ENCODE measurements around the gene EXO5.
"Not testable (repeated sequence)": the region's sequence is repeated elsewhere in the genome, so short reads cannot be mapped to it uniquely, and the experiment has no call there.

Gene EXO5

DNA sequence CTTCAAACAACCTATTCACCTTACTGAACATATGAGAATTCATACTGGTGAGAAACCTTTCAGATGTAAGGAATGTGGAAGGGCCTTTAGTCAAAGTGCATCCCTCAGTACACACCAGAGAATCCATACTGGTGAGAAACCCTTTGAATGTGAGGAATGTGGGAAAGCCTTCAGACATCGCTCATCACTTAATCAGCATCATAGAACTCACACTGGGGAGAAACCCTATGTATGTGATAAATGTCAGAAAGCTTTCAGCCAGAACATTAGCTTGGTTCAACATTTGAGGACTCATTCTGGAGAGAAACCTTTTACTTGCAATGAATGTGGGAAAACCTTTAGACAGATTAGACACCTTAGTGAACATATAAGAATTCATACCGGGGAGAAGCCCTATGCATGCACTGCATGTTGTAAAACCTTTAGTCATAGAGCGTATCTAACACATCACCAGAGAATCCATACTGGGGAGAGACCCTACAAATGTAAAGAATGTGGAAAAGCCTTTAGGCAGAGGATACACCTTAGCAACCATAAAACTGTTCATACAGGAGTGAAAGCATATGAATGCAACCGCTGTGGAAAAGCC lies 13.2 kb upstream of the EXO5 start:
- no peaks in the 10 kb centered on the region for H3K4me1 ChIP-seq (ENCODE audit: control insufficient read depth, insufficient read depth, low read depth, low read length)
- H3K36me3 ChIP-seq (ENCODE audit: control insufficient read depth in 1 of 2, insufficient read depth in 2 of 2, low read depth in 1 of 2, low read length in 2 of 2), result peaks cover 12 to 69% of the 10 kb centered on the region in 2 experiments
- H3K27ac ChIP-seq (ENCODE audit: low read length, poor library complexity, severe bottlenecking), result no peak overlapping the region
- H2BK120ac ChIP-seq (ENCODE audit: low read depth, low read length), result no peak overlapping the region
- H3K14ac ChIP-seq (ENCODE audit: low read length in 2 of 2), result no peak overlapping the region
- peaks cover 85% of the 10 kb centered on the region for H3K9me3 ChIP-seq (ENCODE audit: control insufficient read depth, low read length)
- no peak overlapping the region for H4K8ac ChIP-seq (ENCODE audit: low read length)
- H3K79me1 ChIP-seq (replicated peaks; ENCODE audit: low read length, poor library complexity, severe bottlenecking), result peaks cover 12% of the 10 kb centered on the region
- DNase-seq, result peak; percentile 11
- no peak overlapping the region for H2BK12ac ChIP-seq (ENCODE audit: low read length in 2 of 2)
- H2AFZ ChIP-seq (ENCODE audit: low read depth, low read length), result no peak overlapping the region
- peak overlapping the region in 1 of 2 experiments; percentile 25 for H3K4me3 ChIP-seq (ENCODE audit: insufficient read depth in 1 of 2, low read depth in 1 of 2, low read length in 2 of 2)
- WGBS, result 94% methylated on average over 3 of the region's 4 CpGs
- H2BK15ac ChIP-seq (ENCODE audit: low read depth, poor library complexity, severe bottlenecking), result no peak overlapping the region
- no peak overlapping the region for H4K91ac ChIP-seq (ENCODE audit: low read length)
- no peak overlapping the region for H3K23ac ChIP-seq (ENCODE audit: low read length in 2 of 2)
- no peaks in the 10 kb centered on the region for H3K27me3 ChIP-seq (ENCODE audit: control insufficient read depth in 1 of 2, insufficient read depth in 1 of 2, low read length in 2 of 2)
- no peak overlapping the region for H3K18ac ChIP-seq (ENCODE audit: low read depth in 1 of 2, low read length in 2 of 2)
- no peak overlapping the region for H2AK5ac ChIP-seq (ENCODE audit: low read length, severe bottlenecking)
- H3K9ac ChIP-seq (ENCODE audit: low read length), result no peak overlapping the region
- no peak overlapping the region for H2BK5ac ChIP-seq (ENCODE audit: low read depth, low read length, poor library complexity, severe bottlenecking)
- H3K4ac ChIP-seq (ENCODE audit: low read depth in 1 of 2, low read length in 2 of 2), result no peak overlapping the region
- no peak overlapping the region for H3K4me2 ChIP-seq (ENCODE audit: low read length, poor library complexity, severe bottlenecking)

DNA sequence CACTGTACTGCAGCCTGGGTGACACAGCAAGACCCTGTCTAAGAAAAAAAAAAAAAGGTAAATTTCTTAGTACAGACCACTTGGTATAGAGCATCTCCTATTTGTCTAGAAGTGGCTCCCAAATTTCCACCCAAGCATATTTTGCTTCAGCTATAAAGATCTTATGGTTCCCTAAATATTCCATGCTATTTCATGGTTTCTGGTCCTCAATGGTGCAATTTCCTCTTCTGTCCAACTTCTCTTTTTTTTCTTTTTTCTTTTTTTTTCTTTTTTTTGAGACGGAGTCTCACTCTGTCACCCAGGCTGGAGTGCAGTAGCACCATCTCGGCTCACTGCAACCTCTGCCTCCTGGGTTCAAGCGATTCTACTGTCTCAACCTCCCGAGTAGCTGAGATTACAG lies 5.9 kb upstream of the EXO5 start:
- H2BK5ac ChIP-seq (ENCODE audit: low read depth, low read length, poor library complexity, severe bottlenecking); H3K27me3 ChIP-seq (ENCODE audit: control insufficient read depth in 1 of 2, insufficient read depth in 1 of 2, low read length in 2 of 2); H4K8ac ChIP-seq (ENCODE audit: low read length); H2AK5ac ChIP-seq (ENCODE audit: low read length, severe bottlenecking); DNase-seq; H2AFZ ChIP-seq (ENCODE audit: low read depth, low read length); H3K9ac ChIP-seq (ENCODE audit: low read length); H3K14ac ChIP-seq (ENCODE audit: low read length in 2 of 2); H4K91ac ChIP-seq (ENCODE audit: low read length); H3K4me2 ChIP-seq (ENCODE audit: low read length, poor library complexity, severe bottlenecking); H3K18ac ChIP-seq (ENCODE audit: low read depth in 1 of 2, low read length in 2 of 2); H3K4ac ChIP-seq (ENCODE audit: low read depth in 1 of 2, low read length in 2 of 2); H3K4me3 ChIP-seq (ENCODE audit: insufficient read depth in 1 of 2, low read depth in 1 of 2, low read length in 2 of 2); H2BK120ac ChIP-seq (ENCODE audit: low read depth, low read length); H2BK12ac ChIP-seq (ENCODE audit: low read length in 2 of 2); H3K4me1 ChIP-seq (ENCODE audit: control insufficient read depth, insufficient read depth, low read depth, low read length); H3K23ac ChIP-seq (ENCODE audit: low read length in 2 of 2); H2BK15ac ChIP-seq (ENCODE audit: low read depth, poor library complexity, severe bottlenecking); H3K27ac ChIP-seq (ENCODE audit: low read length, poor library complexity, severe bottlenecking): not testable (repeated sequence)
- Histone ChIP-seq H3K9me3 (ENCODE audit: control insufficient read depth, low read length) (peaks cover 58% of the 10 kb centered on the region), H3K79me1 (replicated peaks; ENCODE audit: low read length, poor library complexity, severe bottlenecking) (peaks cover 27% of the 10 kb centered on the region), H3K36me3 (ENCODE audit: control insufficient read depth in 1 of 2, insufficient read depth in 2 of 2, low read depth in 1 of 2, low read length in 2 of 2) (peaks cover 5 to 16% of the 10 kb centered on the region in 2 experiments)
- 94% methylated on average over 4 of the region's 4 CpGs for WGBS

DNA sequence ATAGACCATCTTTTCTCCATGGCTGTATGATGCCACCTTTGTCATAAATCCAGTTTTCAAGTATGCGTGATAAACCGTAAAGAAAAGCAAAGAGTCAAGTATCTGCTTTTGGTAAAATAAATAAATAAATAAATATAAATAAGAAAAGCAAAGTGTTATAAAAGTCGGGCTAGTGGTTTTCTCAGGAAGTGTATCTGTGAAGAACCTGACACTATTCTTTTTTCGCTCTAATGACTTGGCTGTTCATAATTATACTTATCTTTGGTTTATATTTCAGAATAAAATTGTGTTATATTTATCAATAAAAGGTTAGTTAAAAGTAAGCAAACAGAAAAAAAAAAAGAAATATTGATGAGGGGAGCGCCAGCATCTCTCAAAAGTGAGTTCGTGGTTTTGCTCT lies 594 bp upstream of the EXO5 start:
- peak overlapping the region; percentile 95 for H3K9ac ChIP-seq (ENCODE audit: low read length)
- H3K79me1 ChIP-seq (replicated peaks; ENCODE audit: low read length, poor library complexity, severe bottlenecking), result peaks cover 18% of the 10 kb centered on the region
- peak overlapping the region; percentile 60 for H2BK15ac ChIP-seq (ENCODE audit: low read depth, poor library complexity, severe bottlenecking)
- no peaks in the 10 kb centered on the region for H3K27me3 ChIP-seq (ENCODE audit: control insufficient read depth in 1 of 2, insufficient read depth in 1 of 2, low read length in 2 of 2)
- H2AK5ac ChIP-seq (ENCODE audit: low read length, severe bottlenecking), result no peak overlapping the region
- peaks cover 3 to 13% of the 10 kb centered on the region in 2 experiments for H3K36me3 ChIP-seq (ENCODE audit: control insufficient read depth in 1 of 2, insufficient read depth in 2 of 2, low read depth in 1 of 2, low read length in 2 of 2)
- peaks cover 36% of the 10 kb centered on the region for H3K9me3 ChIP-seq (ENCODE audit: control insufficient read depth, low read length)
- H3K4ac ChIP-seq (ENCODE audit: low read depth in 1 of 2, low read length in 2 of 2), result peak overlapping the region; percentile 83 to 96
- H3K4me1 ChIP-seq (ENCODE audit: control insufficient read depth, insufficient read depth, low read depth, low read length), result peaks cover 4% of the 10 kb centered on the region
- 50% methylated on average over 3 of the region's 6 CpGs for WGBS
- no peak for DNase-seq
- no peak overlapping the region for H3K23ac ChIP-seq (ENCODE audit: low read length in 2 of 2)
- peak overlapping the region; percentile 95 for H4K8ac ChIP-seq (ENCODE audit: low read length)
- H2BK120ac ChIP-seq (ENCODE audit: low read depth, low read length), result peak overlapping the region; percentile 87
- H2AFZ ChIP-seq (ENCODE audit: low read depth, low read length), result peak overlapping the region; percentile 20
- peak overlapping the region; percentile 98 for H3K4me2 ChIP-seq (ENCODE audit: low read length, poor library complexity, severe bottlenecking)
- H3K4me3 ChIP-seq (ENCODE audit: insufficient read depth in 1 of 2, low read depth in 1 of 2, low read length in 2 of 2), result peak overlapping the region; percentile 71 to 87
- H3K27ac ChIP-seq (ENCODE audit: low read length, poor library complexity, severe bottlenecking), result peak overlapping the region; percentile 84
- H2BK12ac ChIP-seq (ENCODE audit: low read length in 2 of 2), result no peak overlapping the region
- H3K18ac ChIP-seq (ENCODE audit: low read depth in 1 of 2, low read length in 2 of 2), result peak overlapping the region; percentile 94 to 96
- H2BK5ac ChIP-seq (ENCODE audit: low read depth, low read length, poor library complexity, severe bottlenecking), result peak overlapping the region; percentile 61
- no peak overlapping the region for H3K14ac ChIP-seq (ENCODE audit: low read length in 2 of 2)
- H4K91ac ChIP-seq (ENCODE audit: low read length), result no peak overlapping the region

DNA sequence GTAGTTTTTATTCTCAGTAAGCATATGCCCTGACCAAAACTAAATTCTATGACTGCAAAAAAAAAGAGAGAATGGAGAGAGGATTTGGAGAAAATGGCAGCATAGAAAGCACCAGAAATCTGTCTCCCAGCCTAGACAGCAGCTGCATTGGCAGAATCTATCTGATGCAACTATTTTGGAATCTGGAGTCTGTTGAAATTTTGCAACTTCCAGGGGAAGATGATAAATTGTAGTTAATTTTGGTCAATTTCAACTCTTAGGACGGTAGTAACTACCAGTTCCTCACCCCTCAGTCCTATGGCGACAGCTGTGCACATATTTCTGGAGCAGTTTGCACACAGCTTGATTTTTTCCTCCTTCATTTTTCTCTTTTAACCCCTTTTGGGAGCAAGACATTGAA lies 10.9 kb downstream of the EXO5 start:
- Histone ChIP-seq H2AK5ac (ENCODE audit: low read length, severe bottlenecking) (no peak overlapping the region), H3K27ac (ENCODE audit: low read length, poor library complexity, severe bottlenecking) (no peak overlapping the region), H2BK5ac (ENCODE audit: low read depth, low read length, poor library complexity, severe bottlenecking) (no peak overlapping the region), H3K18ac (ENCODE audit: low read depth in 1 of 2, low read length in 2 of 2) (no peak overlapping the region), H3K27me3 (ENCODE audit: control insufficient read depth in 1 of 2, insufficient read depth in 1 of 2, low read length in 2 of 2) (no peaks in the 10 kb centered on the region), H3K9me3 (ENCODE audit: control insufficient read depth, low read length) (peaks cover 52% of the 10 kb centered on the region), H3K79me1 (replicated peaks; ENCODE audit: low read length, poor library complexity, severe bottlenecking) (peaks cover 11% of the 10 kb centered on the region), H3K14ac (ENCODE audit: low read length in 2 of 2) (no peak overlapping the region), H2AFZ (ENCODE audit: low read depth, low read length) (no peak overlapping the region), H2BK12ac (ENCODE audit: low read length in 2 of 2) (no peak overlapping the region), H3K4ac (ENCODE audit: low read depth in 1 of 2, low read length in 2 of 2) (no peak overlapping the region), H3K23ac (ENCODE audit: low read length in 2 of 2) (no peak overlapping the region), H4K91ac (ENCODE audit: low read length) (no peak overlapping the region), H4K8ac (ENCODE audit: low read length) (no peak overlapping the region), H3K36me3 (ENCODE audit: control insufficient read depth in 1 of 2, insufficient read depth in 2 of 2, low read depth in 1 of 2, low read length in 2 of 2) (peaks cover 10 to 24% of the 10 kb centered on the region in 2 experiments), H3K4me2 (ENCODE audit: low read length, poor library complexity, severe bottlenecking) (no peak overlapping the region), H2BK15ac (ENCODE audit: low read depth, poor library complexity, severe bottlenecking) (no peak overlapping the region), H3K4me3 (ENCODE audit: insufficient read depth in 1 of 2, low read depth in 1 of 2, low read length in 2 of 2) (no peak overlapping the region), H3K9ac (ENCODE audit: low read length) (no peak overlapping the region), H3K4me1 (ENCODE audit: control insufficient read depth, insufficient read depth, low read depth, low read length) (no peaks in the 10 kb centered on the region), H2BK120ac (ENCODE audit: low read depth, low read length) (no peak overlapping the region)
- 95% methylated on average over 2 of the region's 2 CpGs for WGBS
- DNase-seq, result no peak

All from mesenchymal stem cell (in vitro differentiated cells and primary cell).